ENCODE results near the gene SMAD4. TPM values are rescaled to one million over a fixed set of nuclear protein-coding genes. Genes with fewer than 3 reads are reported as not detected.

Gene SMAD4
- 100 to 1,000 TPM in 1 of 2 donors, 10 to 100 TPM in 1; 86.5 to 143 TPM for total RNA-seq
- 10 to 100 TPM; 12.5 to 34.8 TPM for polyA plus RNA-seq
- long read RNA-seq, donor 1, full-length matches to known transcripts = 19 of 31 reads
- long read RNA-seq, donor 1, partial matches to known transcripts = 12 of 31 reads
- long read RNA-seq, donor 1, other reads (novel, unspliced or antisense) = 0 of 31 reads
- long read RNA-seq, donor 2, full-length matches to known transcripts = 2 of 19 reads
- long read RNA-seq, donor 2, partial matches to known transcripts = 17 of 19 reads
- long read RNA-seq, donor 2, other reads (novel, unspliced or antisense) = 0 of 19 reads
- long read RNA-seq, donor 3, full-length matches to known transcripts = 6 of 20 reads
- long read RNA-seq, donor 3, partial matches to known transcripts = 14 of 20 reads
- long read RNA-seq, donor 3, other reads (novel, unspliced or antisense) = 0 of 20 reads
- long read RNA-seq, donor 4, full-length matches to known transcripts = 1 of 10 reads
- long read RNA-seq, donor 4, partial matches to known transcripts = 9 of 10 reads
- long read RNA-seq, donor 4, other reads (novel, unspliced or antisense) = 0 of 10 reads
- long read RNA-seq, donor 5, full-length matches to known transcripts = 12 of 219 reads
- long read RNA-seq, donor 5, partial matches to known transcripts = 207 of 219 reads
- long read RNA-seq, donor 5, other reads (novel, unspliced or antisense) = 0 of 219 reads

GRCh38 chr18:51029694-51030536 is at the start of gene SMAD4:
SMAD4 (plus strand) TSS chr18:51030213; CDS start chr18:51047047, 16,834 bp downstream.
- peaks cover 0 to 27% (median 7%) of the 10 kb centered on the region in 5 donors for H3K4me1 ChIP-seq (ENCODE audit: control insufficient read depth in 5 of 5, insufficient read depth in 5 of 5, low read length in 5 of 5)

GRCh38 chr18:50981381-50981780 is 48.6 kb upstream of the SMAD4 start:
- Histone ChIP-seq H3K4me3 (no peak overlapping the region), H3K27ac (ENCODE audit: low read depth in 1 of 2, low read length in 1 of 2) (no peak overlapping the region), H3K9me3 (ENCODE audit: control insufficient read depth in 4 of 4, insufficient read depth in 3 of 4, low read length in 3 of 4) (peaks cover 0 to 7% (median 0%) of the 10 kb centered on the region in 4 donors), H3K36me3 (ENCODE audit: control insufficient read depth in 4 of 4, insufficient read depth in 4 of 4, low read length in 4 of 4) (peaks cover 7 to 29% (median 16%) of the 10 kb centered on the region in 4 donors), H3K9ac (ENCODE audit: insufficient read depth in 1 of 2, low read length in 2 of 2) (no peak overlapping the region), H3K4me1 (ENCODE audit: control insufficient read depth in 5 of 5, insufficient read depth in 5 of 5, low read length in 5 of 5) (peaks cover 0 to 3% (median 0%) of the 10 kb centered on the region in 5 donors), H3K27me3 (ENCODE audit: control insufficient read depth in 3 of 3, insufficient read depth in 3 of 3, low read length in 2 of 3) (no peaks in the 10 kb centered on the region)
- TF ChIP-seq, protein P1, sequence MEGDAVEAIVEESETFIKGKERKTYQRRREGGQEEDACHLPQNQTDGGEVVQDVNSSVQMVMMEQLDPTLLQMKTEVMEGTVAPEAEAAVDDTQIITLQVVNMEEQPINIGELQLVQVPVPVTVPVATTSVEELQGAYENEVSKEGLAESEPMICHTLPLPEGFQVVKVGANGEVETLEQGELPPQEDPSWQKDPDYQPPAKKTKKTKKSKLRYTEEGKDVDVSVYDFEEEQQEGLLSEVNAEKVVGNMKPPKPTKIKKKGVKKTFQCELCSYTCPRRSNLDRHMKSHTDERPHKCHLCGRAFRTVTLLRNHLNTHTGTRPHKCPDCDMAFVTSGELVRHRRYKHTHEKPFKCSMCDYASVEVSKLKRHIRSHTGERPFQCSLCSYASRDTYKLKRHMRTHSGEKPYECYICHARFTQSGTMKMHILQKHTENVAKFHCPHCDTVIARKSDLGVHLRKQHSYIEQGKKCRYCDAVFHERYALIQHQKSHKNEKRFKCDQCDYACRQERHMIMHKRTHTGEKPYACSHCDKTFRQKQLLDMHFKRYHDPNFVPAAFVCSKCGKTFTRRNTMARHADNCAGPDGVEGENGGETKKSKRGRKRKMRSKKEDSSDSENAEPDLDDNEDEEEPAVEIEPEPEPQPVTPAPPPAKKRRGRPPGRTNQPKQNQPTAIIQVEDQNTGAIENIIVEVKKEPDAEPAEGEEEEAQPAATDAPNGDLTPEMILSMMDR (IDR thresholded peaks at IDR 0.05; ENCODE audit: control extremely low read depth, extremely low read depth) = no peak
- ATAC-seq (ENCODE audit: insufficient read depth, low FRiP score) = no peak
- 65 to 78% methylated on average over 1 of the region's 1 CpG for WGBS, 2 donors
- DNase-seq = no peak

More at GRCh38 chr18:51029694-51030536, at the start of gene SMAD4:
- no peaks in the 10 kb centered on the region for H3K27me3 ChIP-seq (ENCODE audit: control insufficient read depth in 3 of 3, insufficient read depth in 3 of 3, low read length in 2 of 3)
- TF ChIP-seq, protein P1 (IDR thresholded peaks at IDR 0.05; ENCODE audit: control extremely low read depth, extremely low read depth) = no peak
- no peaks in the 10 kb centered on the region for H3K9me3 ChIP-seq (ENCODE audit: control insufficient read depth in 4 of 4, insufficient read depth in 3 of 4, low read length in 3 of 4)
- peak within 1 kb of the TSS; percentile 100 for H3K27ac ChIP-seq (ENCODE audit: low read depth in 1 of 2, low read length in 1 of 2)
- H3K4me3 ChIP-seq = peak within 1 kb of the TSS; percentile 97
- ATAC-seq (ENCODE audit: insufficient read depth, low FRiP score) (peak; percentile 93), DNase-seq (peak; percentile 98 to 99 (median 99))
- peaks cover 0 to 10% (median 3%) of the 10 kb centered on the region in 4 donors for H3K36me3 ChIP-seq (ENCODE audit: control insufficient read depth in 4 of 4, insufficient read depth in 4 of 4, low read length in 4 of 4)
- peak within 1 kb of the TSS; percentile 98 to 99 for H3K9ac ChIP-seq (ENCODE audit: insufficient read depth in 1 of 2, low read length in 2 of 2)
- WGBS, 2 donors = 0 to 1% methylated on average over 60 to 79 of the region's 79 CpGs

DNA sequence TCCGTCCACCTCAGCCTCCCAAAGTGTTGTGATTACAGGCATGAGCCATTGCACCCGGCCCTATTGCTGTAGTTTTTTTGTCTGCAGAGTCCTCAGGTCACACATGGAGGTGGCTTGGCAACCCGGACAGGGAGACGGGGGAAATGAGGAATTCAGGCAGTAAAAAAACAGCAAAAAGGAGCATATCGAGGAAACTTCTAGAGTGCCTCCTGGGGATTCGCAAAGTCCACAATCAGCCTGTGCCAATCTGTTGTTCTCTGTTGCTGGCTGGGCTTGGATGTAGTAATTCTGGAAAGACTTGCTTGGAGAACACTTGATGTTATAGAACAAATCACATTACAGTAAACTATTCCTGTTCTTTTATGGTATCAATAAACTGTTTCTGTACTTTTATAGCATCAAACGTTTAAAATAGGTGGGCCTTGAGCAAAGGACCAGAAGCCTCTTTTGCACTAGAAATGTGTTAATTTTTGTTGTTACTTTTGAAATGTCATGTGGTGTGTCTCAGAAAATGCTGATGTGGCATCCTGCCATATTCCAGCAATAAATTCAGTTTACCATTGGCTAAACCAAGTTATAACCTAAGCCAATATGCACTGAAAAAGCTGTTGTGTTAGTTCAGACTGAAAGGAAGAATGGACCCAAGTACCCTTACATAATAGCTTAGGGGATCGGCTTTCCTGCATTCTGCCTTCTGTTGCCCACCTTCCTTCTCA is 47.8 kb upstream of the SMAD4 start:
- ATAC-seq (ENCODE audit: insufficient read depth, low FRiP score) (no peak), DNase-seq (no peak)
- H3K4me1 ChIP-seq (ENCODE audit: control insufficient read depth in 5 of 5, insufficient read depth in 5 of 5, low read length in 5 of 5) = peaks cover 0 to 3% (median 0%) of the 10 kb centered on the region in 5 donors
- no peaks in the 10 kb centered on the region for H3K27me3 ChIP-seq (ENCODE audit: control insufficient read depth in 3 of 3, insufficient read depth in 3 of 3, low read length in 2 of 3)
- 87 to 91% methylated on average over 8 of the region's 8 CpGs for WGBS, 2 donors
- no peak overlapping the region for H3K9ac ChIP-seq (ENCODE audit: insufficient read depth in 1 of 2, low read length in 2 of 2)
- no peak overlapping the region for H3K27ac ChIP-seq (ENCODE audit: low read depth in 1 of 2, low read length in 1 of 2)
- peaks cover 0 to 4% (median 0%) of the 10 kb centered on the region in 4 donors for H3K9me3 ChIP-seq (ENCODE audit: control insufficient read depth in 4 of 4, insufficient read depth in 3 of 4, low read length in 3 of 4)
- TF ChIP-seq, protein P1 (IDR thresholded peaks at IDR 0.05; ENCODE audit: control extremely low read depth, extremely low read depth) = no peak
- H3K36me3 ChIP-seq (ENCODE audit: control insufficient read depth in 4 of 4, insufficient read depth in 4 of 4, low read length in 4 of 4) = peaks cover 9 to 21% (median 13%) of the 10 kb centered on the region in 4 donors
- no peak overlapping the region for H3K4me3 ChIP-seq

Data from lung (tissue), 16 donors.